HuH-7.5 (cell line): Measurements from ENCODE around the gene BHLHE23.
"Not testable (repeated sequence)": the region's sequence is repeated elsewhere in the genome, so short reads cannot be mapped to it uniquely, and the experiment has no call there.

ENCODE experiments used
- DNase-seq: peaks from one replicate; pipeline ENCODE4 v3.0.0; 2011; ENCODE audit warnings: low spot score

BHLHE23 gene

GRCh38 chr20:63043348-63044203 lies 36.8 kb upstream of the BHLHE23 start:
- no peak for DNase-seq

DNA sequence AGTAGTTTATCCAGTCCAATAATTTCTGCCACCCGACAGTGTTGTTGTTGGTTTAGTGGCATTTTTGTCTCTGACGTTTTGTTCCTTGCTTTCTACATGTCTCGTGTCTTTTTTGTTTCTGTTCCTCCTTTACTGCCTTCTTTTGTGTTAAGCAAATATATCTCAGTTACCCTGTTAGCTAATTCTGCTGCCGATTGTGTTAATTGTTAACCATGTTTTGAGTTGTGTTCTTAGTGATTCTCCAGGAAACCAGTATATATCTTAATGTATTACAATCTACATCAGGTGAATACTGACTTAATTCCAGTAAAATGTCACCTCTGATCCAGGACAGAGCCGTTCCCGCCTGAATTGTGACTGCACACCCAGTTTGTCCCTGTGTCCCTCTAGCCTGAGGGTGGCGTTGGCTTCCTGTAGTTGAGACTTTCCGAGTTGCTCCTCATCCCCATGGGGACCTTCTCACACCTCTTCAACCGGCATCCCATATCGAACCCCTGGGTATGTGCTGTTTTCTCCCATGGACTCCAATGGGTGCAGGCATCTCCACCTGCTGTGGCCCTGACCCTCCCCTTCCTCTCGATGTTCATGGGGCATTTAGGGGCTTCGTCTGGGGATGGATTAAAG lies 35.8 kb upstream of the BHLHE23 start:
- no peak for DNase-seq

GRCh38 chr20:63041776-63042175 lies 35.0 kb upstream of the BHLHE23 start:
- DNase-seq: no peak

DNA sequence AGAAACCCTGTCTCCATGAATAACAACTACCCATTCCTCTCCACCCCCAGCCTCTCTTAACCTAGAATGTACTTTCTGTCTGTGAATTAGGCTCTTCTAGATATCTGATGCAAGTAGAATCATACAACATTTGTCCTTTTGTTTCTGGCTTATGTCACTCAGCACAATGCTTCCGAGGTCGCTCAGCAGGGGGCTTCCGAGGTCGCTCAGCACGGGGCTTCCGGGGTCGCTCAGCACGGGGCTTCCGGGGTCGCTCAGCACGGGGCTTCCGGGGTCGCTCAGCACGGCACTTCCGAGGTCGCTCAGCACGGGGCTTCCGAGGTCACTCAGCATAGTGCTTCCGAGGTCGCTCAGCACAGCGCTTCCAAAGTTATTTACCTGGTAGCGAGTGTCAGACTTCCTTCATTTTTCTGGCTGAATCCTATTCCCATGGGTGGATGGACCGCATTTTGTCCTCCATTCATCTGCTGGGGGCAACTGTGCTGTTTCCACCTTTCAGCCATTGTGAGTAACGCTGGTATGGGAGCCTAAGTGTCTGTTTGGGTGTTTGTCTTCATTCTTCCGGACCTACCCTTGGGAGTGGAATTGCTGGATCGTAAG lies 31.0 kb upstream of the BHLHE23 start:
- no peak for DNase-seq

- no peak for DNase-seq
Measured at GRCh38 chr20:63036291-63036690, 29.5 kb upstream of the BHLHE23 start.

GRCh38 chr20:63035603-63036185 lies 28.9 kb upstream of the BHLHE23 start:
- no peak for DNase-seq

- DNase-seq: not testable (repeated sequence)
Measured at GRCh38 chr20:63034710-63035602, 28.2 kb upstream of the BHLHE23 start.

- DNase-seq: no peak
Measured at GRCh38 chr20:63033794-63034709, 27.3 kb upstream of the BHLHE23 start.

GRCh38 chr20:63032861-63033793 lies 26.4 kb upstream of the BHLHE23 start:
- DNase-seq: no peak

DNA sequence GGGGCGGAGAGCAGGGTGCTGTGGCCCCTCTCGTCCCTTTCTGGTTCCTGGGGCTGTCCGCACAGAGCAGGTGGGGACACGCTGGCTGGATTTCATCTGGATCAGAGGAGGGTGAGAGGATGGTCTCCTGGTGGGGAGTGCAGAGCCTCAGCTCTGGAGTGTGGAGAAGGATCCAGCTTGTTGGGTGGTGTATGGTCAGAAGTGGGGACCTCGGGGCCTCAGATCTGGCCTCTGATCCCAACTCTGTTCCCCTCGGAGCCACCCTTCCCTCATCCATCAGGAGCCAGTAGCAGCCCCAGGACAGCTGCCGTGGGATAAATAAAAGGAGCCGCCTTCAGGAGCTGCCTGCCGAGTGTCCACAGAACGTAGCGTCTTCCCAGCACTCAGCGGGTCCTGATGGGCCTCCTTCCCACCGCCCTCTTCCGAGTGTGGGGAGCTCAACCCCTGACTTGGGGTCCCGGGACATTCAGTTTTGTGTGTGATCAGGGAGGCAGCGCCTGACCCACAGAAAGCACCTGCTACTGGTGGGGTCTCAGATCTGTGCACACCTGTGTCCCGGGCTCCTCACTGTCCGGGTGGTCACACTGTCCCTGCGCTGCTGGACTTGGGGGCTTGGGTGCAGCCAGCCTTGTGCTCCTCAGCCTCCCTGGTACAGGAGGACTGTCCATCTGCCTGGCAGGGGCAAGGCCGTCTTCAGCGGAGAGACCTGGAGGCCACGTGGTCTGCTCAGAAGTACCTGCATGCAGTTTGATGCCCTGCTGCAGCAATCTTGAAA lies 25.4 kb upstream of the BHLHE23 start:
- no peak for DNase-seq

DNA sequence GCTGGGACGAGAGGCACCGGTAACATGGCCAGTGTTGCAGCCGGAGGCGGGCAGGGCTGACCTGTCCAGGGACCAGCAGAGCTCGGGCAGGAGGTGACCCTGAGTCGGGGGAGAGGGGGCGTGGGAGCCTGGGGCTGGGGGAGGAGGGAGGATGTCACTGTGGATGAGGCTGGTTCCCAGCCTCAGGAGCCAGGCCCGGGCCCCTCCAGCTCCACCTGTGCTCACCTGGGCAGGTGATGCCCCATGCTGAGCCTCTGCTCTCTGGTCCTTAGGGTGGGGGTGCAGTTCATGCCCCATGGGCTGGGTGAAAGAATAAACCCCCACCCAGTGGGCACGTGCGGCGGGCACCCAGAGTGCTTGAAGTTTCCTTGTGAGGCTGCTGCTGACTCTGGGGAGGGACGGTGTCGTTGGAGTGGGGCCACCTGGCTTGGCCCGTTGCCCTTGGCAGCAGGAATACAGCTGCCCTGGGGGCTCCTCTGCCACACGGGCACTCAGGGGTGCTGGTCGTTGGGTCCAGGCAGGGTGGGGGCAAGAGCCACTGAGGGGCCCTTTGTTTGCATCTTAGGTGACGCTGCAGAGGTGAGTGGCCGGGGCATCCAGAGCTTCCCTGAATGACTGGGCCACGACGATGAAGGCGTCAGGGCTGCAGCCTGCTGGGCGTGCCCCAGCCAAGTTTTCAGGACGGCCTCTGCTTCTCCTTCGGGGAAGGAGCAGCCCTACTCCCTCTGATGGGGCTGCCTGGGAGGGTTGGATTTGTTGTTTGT lies 24.7 kb upstream of the BHLHE23 start:
- DNase-seq: no peak

DNA sequence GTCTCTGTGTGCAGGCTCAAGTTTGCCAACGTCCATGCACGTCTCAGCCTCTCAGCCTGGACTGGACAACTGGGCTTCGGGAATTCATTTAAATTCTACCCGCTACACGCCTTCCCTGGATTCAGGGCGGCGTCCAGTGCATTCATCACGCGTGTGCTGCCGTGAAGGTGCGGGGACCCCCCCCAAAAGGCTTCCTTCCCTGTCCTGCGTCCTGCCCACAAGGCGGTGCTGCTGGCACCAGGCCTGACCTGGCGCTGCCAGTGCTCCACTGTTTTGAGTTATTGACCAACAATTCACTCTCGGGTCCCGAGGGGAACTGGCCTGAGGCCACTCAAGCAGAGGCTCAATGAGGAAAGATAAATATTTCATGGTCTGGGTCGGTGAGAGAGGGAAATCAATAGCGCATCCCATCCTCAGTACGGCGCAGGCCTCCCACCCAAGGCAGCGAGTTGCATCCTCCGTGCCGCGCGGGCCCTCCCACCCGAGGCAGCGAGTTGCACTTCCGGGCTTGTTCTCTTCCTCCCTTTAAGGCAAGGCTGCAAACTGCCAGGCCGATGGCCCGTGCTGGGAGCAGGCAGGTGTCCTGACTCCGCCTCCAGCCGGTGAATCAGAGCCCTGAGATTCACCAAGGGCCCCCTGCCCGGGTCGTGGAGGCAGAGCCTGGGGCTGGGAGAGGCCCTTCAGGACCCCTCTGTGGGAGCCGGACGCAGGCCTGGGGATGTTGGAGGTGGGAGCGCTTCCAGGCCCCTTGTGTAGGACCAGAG lies 22.8 kb upstream of the BHLHE23 start:
- no peak for DNase-seq

GRCh38 chr20:63028461-63028921 lies 21.7 kb upstream of the BHLHE23 start:
- DNase-seq: no peak

- DNase-seq: no peak
Measured at GRCh38 chr20:63027922-63028389, 21.2 kb upstream of the BHLHE23 start.

DNA sequence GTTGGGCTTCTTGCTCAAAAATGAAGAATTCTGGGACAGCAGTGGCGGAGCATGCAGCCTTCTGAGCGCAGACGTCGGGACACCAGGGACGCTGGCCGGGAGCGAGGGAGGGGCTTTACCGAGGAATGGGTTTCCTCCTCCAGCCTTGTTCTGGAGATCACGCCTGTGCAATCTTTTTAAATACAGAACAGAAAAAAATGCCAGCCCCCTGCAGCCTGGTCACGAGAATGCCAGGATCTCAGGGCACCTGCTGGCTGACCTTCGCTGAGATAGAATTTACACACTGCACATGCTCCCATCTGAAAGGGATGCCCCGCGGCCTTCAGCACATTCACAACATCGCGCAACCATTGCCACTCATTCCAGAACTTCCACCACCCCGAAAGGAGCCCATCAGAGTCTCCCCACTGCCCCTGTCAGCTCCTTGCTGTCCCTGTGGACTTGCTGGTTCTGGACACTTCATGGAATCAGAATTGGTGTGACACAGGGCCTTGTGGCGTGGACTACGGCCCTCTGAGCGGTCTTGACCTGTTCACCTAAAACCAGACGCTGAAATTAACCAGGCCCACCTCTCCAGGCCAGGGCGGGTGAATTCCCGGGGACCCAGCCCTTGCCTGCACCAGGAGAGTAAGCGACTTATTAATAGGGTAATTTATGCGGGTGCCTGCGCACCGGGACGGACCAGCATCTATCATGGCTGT lies 20.6 kb upstream of the BHLHE23 start:
- no peak for DNase-seq

GRCh38 chr20:63026582-63027165 lies 19.9 kb upstream of the BHLHE23 start:
- DNase-seq: no peak
